Erythroblast (primary cell): ENCODE data around the gene TTC21A.
A peak's percentile ranks its signal among the peaks of the same experiment; 100 is the strongest.

Experiments used
- DNase-seq, 2 experiments: peaks; one replicate each; lab custom pipeline; 2025; lab: John Stamatoyannopoulos, UW
- GATA1 ChIP-seq: IDR thresholded peaks from 2 replicates; pipeline ENCODE4 v1.6.1; 2011; ENCODE audit warnings: low read depth, mild to moderate bottlenecking, control low read depth, low read length, moderate library complexity
- POLR2A ChIP-seq: IDR thresholded peaks from 2 replicates; pipeline ENCODE4 v1.6.1; 2011; ENCODE audit warnings: mild to moderate bottlenecking, low read length

The TTC21A gene

DNA sequence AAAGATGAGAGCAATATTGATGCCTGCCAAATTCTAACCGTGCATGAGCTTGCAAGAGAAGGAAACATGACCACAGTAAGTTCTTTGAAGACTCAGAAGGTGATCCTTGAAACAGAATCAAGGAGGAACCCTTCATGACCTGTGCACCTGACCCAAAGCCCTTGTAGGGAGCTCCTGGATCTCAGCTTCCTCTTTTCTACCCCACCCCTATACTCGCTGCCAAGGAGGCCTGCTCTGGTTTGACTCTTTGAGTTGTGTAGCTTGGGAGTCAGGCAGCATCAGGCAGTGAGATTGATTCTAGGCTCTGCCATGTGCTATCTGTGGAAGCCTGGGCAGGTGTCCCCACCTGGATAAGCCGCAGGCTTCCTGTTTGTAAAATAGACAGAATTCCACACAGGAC, 10.6 kb downstream of the TTC21A start:
- no peak for TF ChIP-seq POLR2A
- TF ChIP-seq GATA1: no peak
- no peak for DNase-seq

DNA sequence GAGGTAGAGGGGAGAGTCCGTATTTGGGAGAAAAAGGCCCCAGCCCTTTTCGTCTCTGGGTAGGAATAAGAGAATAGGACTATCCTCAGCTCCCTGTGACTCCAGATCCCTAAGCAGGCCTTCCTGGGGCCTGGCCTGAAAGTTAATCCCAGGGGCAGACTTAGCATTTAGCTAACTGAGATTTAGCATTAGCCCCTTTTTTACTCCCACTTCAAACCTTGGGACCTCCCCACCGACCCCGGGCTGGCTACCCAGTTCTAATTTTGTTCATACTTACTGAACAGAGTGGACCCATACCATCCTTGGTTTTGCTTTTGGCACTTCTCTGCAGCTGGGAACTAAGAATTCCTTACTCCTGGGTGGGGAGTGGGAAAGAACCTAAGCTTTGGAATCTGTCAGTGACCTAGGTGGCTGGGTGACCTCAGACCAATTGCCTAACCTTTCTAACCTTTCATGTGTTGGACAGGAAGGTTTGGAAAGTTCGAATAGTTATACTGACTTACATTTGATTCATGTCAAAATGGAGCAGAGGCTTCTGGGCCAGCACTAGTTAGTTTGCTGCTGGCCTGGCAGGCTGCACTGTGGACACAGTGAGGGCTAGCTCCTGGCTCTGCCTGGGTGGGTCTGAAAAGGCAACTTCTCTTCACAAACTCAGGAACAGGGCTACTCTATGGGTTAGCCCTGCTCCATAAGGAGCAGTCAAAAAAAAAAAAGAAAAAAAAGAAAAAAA, 11.6 kb downstream of the TTC21A start:
- TF ChIP-seq POLR2A (no peak), GATA1 (no peak)
- no peak for DNase-seq

DNA sequence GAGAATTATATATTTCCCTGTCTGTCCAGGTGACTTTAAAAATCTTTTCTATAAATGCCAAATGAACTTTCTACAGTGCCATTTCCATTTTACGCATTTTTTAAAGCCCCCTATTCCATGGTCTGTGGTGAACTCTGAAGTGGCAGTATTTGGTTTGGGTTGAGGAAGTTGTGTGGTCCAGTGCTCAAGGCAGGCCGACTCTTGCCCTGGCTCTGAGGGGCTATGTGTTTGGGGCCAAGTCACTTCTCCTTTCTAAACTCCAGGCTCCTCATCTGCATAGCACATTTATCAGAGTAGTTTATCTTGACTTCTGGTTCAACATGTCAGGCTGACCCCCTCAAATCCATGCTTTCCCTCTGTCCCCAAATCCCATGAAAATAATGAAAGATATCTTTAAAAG, 14.1 kb downstream of the TTC21A start:
- DNase-seq: no peak
- no peak for TF ChIP-seq GATA1
- no peak for TF ChIP-seq POLR2A

DNA sequence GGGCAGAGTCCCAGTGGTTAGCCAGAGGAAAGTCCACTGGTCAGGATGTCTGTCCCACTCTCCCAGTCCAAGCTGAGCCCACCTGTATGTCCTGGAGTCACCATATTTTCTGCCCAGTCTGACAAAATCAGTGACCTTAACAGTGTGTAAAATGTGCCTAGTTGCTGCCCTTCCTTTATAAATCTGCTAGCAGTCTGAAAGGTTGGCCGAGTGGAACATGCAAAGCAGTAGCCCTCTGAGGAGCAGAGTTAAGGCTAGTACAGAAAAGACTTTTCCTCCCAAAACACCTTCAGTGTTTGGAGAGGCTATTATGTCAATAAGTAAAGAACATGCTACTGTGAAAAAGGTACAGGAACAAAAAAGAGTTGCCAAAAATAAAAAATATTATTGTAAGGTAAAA, 15.3 kb downstream of the TTC21A start:
- no peak for DNase-seq
- TF ChIP-seq GATA1 (no peak), POLR2A (no peak)

DNA sequence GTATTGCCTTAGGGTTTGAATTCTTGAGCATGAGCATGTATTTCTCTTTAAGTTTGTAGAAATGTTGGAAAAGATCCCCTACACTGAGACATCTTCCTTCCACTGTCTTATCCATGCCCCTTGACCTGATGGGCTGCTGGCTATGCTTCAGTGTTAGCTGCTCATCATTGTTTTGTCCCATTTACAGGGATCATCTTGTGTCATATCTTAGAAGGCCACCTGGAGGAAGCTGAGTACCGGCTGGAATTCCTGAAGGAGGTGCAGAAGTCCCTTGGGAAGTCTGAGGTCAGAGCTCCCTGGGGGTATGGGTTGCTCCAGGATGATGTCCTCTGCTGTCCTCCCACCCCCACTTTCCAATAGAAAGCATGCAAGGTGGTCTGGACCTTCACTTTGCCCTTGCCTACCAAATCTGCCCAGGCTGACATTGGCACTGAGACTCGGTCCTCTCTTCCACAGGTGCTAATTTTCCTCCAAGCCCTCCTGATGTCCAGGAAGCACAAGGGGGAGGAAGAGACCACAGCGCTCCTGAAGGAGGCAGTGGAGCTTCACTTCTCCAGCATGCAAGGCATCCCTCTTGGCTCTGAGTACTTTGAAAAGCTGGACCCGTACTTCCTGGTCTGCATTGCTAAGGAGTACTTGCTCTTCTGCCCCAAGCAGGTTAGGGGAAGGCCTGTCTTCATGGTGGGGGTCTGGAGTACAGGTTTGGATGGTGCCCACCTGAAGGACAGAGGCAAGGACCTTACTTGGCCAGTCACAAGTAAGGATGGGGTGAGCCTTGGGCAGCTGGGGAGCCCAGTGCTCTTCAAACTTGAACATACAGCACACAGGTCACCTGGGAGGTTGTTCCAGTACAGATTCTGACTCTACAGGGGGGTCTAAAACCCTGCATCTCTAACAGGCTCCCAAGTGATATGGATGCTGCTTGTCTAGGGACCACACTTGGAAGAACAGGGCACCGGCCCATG, 17.7 kb downstream of the TTC21A start:
- peak in 1 of 2 experiments; percentile 34 for DNase-seq
- TF ChIP-seq GATA1: no peak
- TF ChIP-seq POLR2A: no peak

DNA sequence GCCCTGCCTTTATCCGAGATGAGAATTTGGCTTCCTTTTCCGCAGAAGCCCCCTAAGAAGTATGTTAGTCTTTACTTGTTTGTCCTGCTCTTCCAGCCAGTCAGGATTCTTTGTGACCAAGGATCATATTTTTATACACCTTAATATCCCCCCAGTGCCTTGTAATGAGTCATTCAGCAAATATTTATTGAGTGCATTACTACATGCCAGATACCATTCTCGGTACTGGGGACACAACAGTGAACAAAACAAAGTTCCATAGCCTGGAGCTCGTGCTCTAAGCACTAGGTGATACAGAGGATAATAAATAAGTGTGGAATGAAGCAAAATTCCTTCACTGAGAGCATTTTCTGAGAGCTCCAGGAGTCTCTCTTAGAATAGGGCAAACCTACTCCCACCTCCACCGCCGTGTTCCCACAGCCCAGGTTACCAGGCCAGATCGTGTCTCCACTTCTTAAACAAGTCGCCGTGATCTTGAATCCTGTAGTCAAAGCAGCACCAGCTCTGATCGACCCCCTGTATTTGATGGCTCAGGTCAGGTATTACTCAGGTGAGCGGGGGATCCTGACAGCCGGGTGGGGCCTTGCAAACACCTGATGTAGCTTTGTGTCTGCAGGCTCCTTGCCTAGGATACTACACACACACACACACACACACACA, 18.5 kb downstream of the TTC21A start:
- TF ChIP-seq GATA1: no peak
- no peak for TF ChIP-seq POLR2A

DNA sequence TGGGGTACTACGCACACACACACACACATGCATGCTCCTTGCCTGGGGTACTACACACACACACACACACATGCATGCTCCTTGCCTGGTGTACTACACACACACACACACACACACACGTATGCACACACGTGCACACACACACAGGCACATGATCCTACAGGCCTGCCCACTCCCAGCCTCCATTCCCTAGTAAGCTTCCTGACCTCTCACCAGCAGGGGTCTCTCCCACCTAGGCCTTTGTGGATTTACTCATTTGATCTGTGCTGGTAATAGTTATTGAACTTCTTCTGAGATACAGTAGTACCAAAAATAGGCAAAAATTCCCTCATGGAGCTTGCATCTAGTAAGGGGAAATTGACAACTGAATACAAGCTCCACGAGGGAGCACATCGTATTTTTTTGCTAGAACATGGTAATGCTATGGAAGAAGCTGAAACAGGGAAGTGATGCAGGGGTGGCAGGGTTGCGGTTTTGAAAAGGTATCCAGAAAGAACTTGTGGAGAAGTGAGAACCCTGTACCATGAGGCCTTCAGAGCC, 19.1 kb downstream of the TTC21A start:
- peak; percentile 65 to 76 for DNase-seq
- TF ChIP-seq POLR2A: no peak
- TF ChIP-seq GATA1: no peak

More for the DNA sequence above, 18.5 kb downstream of the TTC21A start:
- no peak for DNase-seq

DNA sequence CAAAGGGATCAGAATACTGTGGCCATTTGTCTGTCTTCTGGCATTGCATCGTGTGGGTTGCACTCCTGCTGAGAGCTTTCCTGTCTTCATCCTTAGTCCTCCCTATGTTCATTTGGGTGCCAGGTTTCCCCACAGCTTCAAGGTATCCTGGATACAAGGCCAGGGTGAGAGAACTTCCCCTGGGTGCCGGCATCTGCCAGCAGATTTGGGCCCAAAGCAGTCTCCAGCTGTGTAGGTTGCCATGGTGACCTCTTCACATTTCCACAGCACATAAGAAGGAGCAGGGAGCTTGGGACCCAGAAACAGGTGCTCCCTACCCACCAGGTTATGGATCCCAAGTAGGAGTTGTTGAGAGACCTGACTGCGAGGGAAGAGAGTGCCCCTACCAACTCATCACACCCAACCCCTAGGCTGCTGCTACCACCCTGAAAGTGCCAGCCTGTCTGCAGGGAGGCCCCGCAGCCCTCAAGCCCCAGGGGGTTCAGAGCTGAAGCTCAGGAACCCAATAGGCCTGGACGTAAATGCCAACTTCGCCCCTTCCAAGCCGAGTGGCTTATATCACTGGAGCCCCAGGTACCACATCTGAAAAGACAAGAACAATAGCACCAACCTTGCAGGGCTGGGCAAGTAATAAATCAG, 19.9 kb downstream of the TTC21A start:
- DNase-seq: no peak
- no peak for TF ChIP-seq GATA1
- TF ChIP-seq POLR2A: no peak

DNA sequence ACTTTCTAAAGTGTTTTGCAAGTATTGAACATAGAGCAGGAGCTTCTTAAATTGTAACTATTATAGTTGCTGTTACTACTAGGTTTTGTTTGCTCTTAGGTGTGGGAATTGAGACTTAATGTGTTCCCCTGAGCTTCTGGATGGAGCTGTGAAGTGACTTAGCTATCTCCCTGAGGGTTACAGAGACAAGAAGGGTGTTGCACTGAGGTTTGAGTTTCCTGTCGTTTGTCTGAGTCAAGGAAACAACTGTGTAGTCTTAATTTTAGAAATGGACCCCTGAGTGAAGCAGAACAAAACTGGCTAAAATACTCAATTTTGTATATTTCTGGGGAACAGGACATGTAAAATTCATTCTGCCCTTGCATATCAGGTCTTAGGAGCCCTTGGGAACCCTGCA, 20.4 kb downstream of the TTC21A start:
- no peak for DNase-seq
- TF ChIP-seq GATA1: no peak
- no peak for TF ChIP-seq POLR2A

DNA sequence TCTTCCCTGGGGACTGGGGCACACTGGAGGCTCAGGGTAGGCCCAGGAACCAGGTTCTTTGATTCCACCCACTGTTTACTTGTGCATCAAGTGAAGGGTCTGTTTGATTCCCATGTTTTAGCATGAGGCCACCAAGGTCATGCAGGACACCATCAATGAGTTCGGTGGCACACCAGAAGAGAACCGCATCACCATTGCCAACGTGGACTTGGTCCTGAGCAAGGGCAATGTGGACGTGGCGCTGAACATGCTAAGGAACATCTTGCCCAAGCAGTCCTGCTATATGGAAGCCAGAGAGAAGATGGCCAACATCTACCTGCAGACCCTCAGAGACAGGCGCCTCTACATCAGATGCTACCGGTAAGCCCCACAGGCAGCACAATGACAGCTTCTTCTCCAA, 21.5 kb downstream of the TTC21A start:
- no peak for DNase-seq
- TF ChIP-seq POLR2A (no peak), GATA1 (no peak)

DNA sequence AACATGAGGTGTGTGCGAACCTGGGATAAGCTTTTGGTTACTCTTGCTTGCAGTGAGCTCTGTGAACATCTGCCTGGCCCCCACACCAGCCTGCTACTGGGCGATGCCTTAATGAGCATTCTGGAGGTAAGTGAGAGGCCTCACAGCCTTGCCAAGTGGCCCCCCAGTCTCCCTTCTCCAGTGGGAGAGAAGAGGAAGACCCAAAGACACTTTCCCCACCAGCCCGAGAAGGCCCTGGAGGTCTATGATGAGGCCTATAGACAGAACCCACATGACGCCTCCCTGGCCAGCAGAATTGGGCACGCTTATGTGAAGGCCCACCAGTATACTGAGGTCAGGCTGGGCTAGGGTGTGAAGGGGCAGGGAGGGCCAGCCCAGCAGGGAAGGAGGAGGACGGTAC, 22.5 kb downstream of the TTC21A start:
- TF ChIP-seq POLR2A (no peak), GATA1 (no peak)
- no peak for DNase-seq

DNA sequence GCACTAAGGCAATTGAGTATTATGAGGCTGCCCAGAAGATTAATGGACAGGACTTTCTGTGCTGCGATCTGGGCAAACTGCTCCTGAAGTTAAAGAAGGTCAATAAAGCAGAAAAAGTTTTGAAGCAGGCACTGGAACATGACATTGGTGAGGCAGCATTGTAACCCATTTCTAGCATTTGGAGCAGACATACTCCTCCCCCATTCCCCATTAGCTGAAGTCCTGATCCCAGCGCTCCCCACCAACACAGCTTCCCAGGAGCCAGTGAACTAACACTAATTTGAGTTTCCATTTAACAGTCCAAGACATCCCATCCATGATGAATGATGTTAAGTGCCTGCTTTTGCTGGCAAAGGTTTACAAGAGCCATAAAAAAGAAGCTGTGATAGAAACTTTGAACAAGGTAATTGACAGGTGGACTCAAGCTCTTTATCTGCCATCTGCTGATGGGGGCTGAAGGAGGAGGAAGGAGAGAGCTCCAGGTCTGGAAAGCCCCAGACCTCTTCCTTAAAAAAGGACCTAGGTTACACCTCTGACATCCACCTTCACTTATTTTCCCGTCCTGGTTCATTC, 23.3 kb downstream of the TTC21A start:
- no peak for DNase-seq
- no peak for TF ChIP-seq POLR2A
- no peak for TF ChIP-seq GATA1
